ACC112 (cell line): ENCODE measurements around the gene FRYL.
"Not testable (repeated sequence)": the region's sequence is repeated elsewhere in the genome, so short reads cannot be mapped to it uniquely, and the experiment has no call there.

ENCODE experiments used
- H2AFZ ChIP-seq: fragments of 200-600 bp; sonication (generic); one replicate; pipeline ENCODE4 v1.6.0; 2017; ENCODE audit warnings: antibody characterized with exemption, low read length; ENCODE audit not compliant: unreplicated experiment
- H3K27ac ChIP-seq: fragments of 200-600 bp; sonication (generic); 2 replicates; pipeline ENCODE4 v1.5.1; 2014; ENCODE audit warnings: low read depth, mild to moderate bottlenecking, antibody characterized with exemption, low read length, moderate library complexity
- H3K27me3 ChIP-seq: fragments of 200-600 bp; sonication (generic); 2 replicates; pipeline ENCODE4 v1.6.1; 2014; ENCODE audit warnings: mild to moderate bottlenecking, antibody characterized with exemption, low read length, moderate library complexity, mixed read lengths; ENCODE audit not compliant: insufficient read depth
- H3K36me3 ChIP-seq: fragments of 200-600 bp; sonication (generic); 2 replicates; pipeline ENCODE4 v1.6.1; 2016; ENCODE audit warnings: mild to moderate bottlenecking, antibody characterized with exemption, low read length, moderate library complexity, mixed read lengths; ENCODE audit not compliant: insufficient read depth
- H3K4me1 ChIP-seq: fragments of 200-600 bp; sonication (generic); one replicate; pipeline ENCODE4 v1.6.1; 2016; ENCODE audit warnings: low read length, mixed read lengths; ENCODE audit not compliant: insufficient read depth, unreplicated experiment, control insufficient read depth
- H3K4me3 ChIP-seq: fragments of 200-600 bp; sonication (generic); 2 replicates; pipeline ENCODE4 v1.5.1; 2014; ENCODE audit warnings: mild to moderate bottlenecking, low read depth, low read length
- H3K79me2 ChIP-seq: fragments of 200-600 bp; sonication (generic); one replicate; pipeline ENCODE4 v1.6.0; 2016; ENCODE audit warnings: low read length; ENCODE audit not compliant: control insufficient read depth, unreplicated experiment, insufficient read depth

Gene FRYL

DNA sequence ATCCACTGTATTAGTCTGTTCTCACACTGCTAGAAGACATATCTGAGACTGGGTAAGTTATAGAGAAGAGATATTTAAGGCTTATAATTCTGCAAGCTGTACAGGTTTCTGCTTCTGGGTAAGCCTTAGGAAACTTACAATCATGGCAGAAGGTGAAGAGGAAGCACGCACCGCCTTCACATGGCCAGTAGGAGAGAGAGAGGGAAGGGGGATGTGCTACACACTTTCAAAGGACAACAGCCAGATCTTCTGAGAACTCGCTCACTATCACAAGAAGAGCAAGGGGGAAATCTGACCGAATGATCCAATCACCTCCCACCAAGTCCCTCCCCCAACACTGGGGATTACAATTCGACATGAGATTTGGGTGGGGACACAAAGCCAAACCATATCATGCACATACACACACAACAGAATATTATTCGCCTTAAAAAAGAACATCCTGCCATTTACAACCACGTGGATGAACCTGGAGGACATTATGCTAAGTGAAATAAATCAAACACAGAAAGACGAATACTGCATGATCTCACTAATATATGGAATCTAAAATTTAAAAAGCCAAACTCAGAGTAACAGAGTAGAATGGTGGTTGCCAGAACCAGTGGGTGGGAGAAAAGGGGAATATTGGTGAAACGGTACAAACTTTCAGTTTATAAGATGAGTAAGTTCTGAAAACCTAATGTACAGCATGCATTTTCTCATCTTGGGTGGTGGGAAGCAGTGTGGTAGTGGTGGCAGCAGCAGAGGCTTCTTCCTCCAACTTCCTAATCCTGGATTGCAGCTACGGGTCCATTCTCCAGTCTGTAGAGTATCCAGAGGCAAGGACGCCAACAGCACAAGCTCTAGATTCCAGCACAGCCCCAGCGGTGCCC is 12.8 kb downstream of the FRYL start:
- H2AFZ ChIP-seq, result no peak overlapping the region
- peaks cover 87% of the 10 kb centered on the region for H3K79me2 ChIP-seq
- no peaks in the 10 kb centered on the region for H3K27me3 ChIP-seq
- H3K4me1 ChIP-seq, result no peaks in the 10 kb centered on the region
- 0 out of 2 replicates have a peak, but pooled peaks cover 4% of the 10 kb centered on the region for H3K36me3 ChIP-seq
- no peak overlapping the region for H3K4me3 ChIP-seq
- no peak overlapping the region for H3K27ac ChIP-seq

DNA sequence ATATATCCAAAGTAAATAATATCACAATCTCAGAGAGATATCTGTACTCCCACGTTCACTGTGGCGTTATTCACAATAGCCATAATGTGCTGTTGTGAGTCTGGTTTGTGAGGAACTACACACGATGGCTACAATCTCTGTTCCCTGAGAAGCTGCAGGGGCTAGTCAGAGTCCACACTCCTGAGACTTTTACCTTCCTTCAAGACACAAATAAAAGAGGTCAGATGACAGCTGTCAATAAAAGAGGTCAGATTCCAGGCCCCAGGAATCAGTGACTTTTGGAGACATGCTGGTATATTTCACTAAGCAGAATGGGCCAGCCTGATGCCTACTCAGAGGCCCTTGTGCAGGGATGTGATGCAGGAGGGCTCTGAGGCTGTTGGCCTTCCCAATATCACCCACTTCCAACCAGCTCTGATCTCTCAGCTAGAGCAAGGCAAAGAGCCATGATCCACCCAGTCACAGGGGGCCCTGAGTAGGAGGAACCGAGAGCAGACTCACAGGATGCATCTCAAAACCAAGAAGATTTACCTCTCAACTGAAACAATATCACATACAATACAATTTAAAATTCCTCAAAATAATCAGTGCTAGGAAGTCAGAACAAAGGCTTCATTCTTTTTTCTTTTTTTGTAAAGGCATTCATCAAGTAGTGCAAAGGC is 13.8 kb downstream of the FRYL start:
- H3K4me3 ChIP-seq, result no peak overlapping the region
- no peaks in the 10 kb centered on the region for H3K4me1 ChIP-seq
- H3K79me2 ChIP-seq, result peaks cover 86% of the 10 kb centered on the region
- H2AFZ ChIP-seq, result no peak overlapping the region
- H3K36me3 ChIP-seq, result 0 out of 2 replicates have a peak, but pooled peaks cover 4% of the 10 kb centered on the region
- H3K27me3 ChIP-seq, result no peaks in the 10 kb centered on the region
- H3K27ac ChIP-seq, result no peak overlapping the region

DNA sequence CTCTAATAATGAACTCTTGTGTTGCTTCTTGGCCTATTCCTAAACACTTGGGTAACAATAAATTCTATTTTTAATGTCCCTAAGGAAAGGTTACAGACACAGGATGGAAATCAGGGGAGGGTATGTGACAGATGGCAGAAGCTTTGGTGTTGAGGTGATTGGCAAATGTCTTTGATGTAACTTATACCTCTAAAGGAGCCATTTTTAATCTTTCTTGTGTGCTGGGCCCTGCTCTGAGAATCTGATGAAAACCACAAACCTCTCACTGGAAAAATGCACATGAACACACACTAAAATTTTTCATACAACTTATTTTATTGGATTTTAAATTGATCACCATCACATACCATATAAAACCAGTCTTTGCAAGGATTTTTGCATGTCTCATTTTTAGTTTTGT is 17.7 kb downstream of the FRYL start:
- Histone ChIP-seq H3K4me3 (no peak overlapping the region), H3K36me3 (0 out of 2 replicates have a peak, but pooled peaks cover 4% of the 10 kb centered on the region), H2AFZ (no peak overlapping the region), H3K27me3 (no peaks in the 10 kb centered on the region), H3K79me2 (peaks cover 63% of the 10 kb centered on the region), H3K27ac (no peak overlapping the region), H3K4me1 (no peaks in the 10 kb centered on the region)

DNA sequence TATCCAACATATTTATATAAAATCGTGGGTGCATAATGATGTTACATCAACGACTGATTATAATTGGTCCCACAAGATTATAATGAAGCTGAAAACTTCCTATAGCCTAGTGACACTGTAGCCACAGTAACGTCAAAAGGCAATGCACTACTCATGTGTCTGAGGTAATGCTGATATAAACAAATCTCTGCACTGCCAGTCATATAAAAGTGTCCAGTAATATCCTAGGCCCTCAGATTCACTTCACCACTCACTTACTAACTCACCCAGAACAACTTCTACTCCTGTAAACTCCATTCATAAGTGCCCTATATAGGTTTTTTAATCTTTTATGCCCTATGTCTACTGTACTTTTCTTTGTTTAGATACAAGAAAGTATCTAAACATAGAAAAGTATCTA is 18.8 kb downstream of the FRYL start:
- no peak overlapping the region for H2AFZ ChIP-seq
- H3K79me2 ChIP-seq, result peaks cover 61% of the 10 kb centered on the region
- no peak overlapping the region for H3K27ac ChIP-seq
- 0 out of 2 replicates have a peak, but pooled peaks cover under 1% of the 10 kb centered on the region for H3K36me3 ChIP-seq
- no peaks in the 10 kb centered on the region for H3K27me3 ChIP-seq
- H3K4me1 ChIP-seq, result no peaks in the 10 kb centered on the region
- no peak overlapping the region for H3K4me3 ChIP-seq

DNA sequence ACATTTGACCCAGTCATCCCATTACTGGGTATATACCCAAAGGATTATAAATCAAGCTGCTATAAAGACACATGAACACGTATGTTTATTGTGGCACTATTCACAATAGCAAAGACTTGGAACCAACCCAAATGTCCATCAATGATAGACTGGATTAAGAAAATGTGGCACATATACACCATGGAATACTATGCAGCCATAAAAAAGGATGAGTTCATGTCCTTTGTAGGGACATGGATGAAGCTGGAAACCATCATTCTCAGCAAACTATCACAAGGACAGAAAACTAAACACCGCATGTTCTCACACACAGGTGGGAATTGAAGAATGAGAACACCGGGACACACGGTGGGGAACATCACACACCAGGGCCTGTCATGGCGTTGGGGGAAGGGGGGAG is 21.4 kb downstream of the FRYL start:
- not testable (repeated sequence) for H3K4me3 ChIP-seq, H3K4me1 ChIP-seq, H3K27ac ChIP-seq, H3K27me3 ChIP-seq, H2AFZ ChIP-seq, H3K36me3 ChIP-seq
- peaks cover 61% of the 10 kb centered on the region for H3K79me2 ChIP-seq

DNA sequence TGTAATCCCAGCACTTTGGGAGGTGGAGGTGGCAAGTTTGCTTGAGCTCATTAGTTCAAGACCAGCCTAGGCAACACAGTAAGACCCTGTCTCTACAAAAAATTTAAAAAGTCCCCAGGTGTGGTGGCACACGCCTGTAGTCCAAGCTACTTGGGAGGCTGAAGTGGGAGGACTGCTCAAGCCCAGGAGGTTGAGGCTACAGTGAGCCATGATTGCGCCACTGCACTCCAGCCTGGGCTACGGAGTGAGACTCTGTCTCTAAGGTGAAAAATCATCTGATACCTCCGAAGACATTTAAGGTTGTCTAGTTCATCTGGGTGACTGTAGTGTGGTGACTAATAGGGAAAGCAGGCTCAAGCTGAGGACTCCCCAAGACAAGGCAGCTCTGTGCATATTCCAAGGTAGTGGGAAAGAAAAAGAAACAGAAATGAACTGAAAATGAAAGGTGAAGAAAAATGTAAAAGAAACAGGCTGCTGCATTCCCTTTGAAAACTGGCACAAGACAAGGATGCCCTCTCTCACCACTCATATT is 23.3 kb downstream of the FRYL start:
- Histone ChIP-seq H3K27ac (no peak overlapping the region), H2AFZ (no peak overlapping the region), H3K27me3 (no peaks in the 10 kb centered on the region), H3K4me3 (no peak overlapping the region), H3K36me3 (no peaks in the 10 kb centered on the region), H3K79me2 (peaks cover 58% of the 10 kb centered on the region), H3K4me1 (no peaks in the 10 kb centered on the region)

DNA sequence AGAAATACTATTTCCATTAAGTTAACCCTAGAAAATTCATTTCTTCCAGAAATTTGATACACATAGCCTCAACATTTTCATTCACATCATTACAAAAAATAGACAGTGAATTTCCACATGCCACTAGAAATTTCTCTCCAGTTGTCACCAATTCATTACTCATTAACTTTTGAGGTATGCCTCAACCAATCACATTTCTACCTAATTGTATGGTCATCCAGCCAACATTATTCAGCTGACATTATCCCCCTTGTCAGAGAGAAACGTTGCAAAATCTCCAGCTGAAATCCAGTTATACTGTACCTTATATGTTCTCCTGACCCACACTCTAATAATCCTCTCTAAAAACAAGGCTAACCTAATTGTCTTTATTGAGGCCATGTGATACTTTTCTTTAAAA is 24.8 kb downstream of the FRYL start:
- Histone ChIP-seq H3K79me2 (peaks cover 61% of the 10 kb centered on the region), H3K27me3 (no peaks in the 10 kb centered on the region), H2AFZ (no peak overlapping the region), H3K27ac (no peak overlapping the region), H3K36me3 (no peaks in the 10 kb centered on the region), H3K4me1 (no peaks in the 10 kb centered on the region), H3K4me3 (no peak overlapping the region)

DNA sequence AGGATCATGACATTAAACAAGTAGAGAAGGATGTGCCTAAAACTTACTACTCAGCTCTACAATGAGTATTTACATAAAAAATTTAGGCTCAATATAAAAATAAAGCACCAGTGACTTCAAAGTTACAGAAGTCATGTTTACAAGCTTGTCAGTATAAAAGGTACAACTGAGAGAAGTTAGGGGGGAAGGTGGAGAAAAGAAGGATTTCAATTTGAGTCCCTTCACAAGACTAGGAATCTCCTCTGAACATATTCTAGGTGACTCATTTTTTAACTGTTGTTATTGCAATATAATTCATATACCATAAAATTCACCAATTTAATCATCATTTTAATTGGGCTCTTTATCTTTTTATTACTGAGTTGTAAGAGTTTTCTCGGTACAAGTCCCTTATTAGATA is 26.9 kb downstream of the FRYL start:
- Histone ChIP-seq H3K4me3 (no peak overlapping the region), H3K4me1 (no peaks in the 10 kb centered on the region), H2AFZ (no peak overlapping the region), H3K27ac (no peak overlapping the region), H3K36me3 (no peaks in the 10 kb centered on the region), H3K79me2 (peaks cover 67% of the 10 kb centered on the region), H3K27me3 (no peaks in the 10 kb centered on the region)

DNA sequence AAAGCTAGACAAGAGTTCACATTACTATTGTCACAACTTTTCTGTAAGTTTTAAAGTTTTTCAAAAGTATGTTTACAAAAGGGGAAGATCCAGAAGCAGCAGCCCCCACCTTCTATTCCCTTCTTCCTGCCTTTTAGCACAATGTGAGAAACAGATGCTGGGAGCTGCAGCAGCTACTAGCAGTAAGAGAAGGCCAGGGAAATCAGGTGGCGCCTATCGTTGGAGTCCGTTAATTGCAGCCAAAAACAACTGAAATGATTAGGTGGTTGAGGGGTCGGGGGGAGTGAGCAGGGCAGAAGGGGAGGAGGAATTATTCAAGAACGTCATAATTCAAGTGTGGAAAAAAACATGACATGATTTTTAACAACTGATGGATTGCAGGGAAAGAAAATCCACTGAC is 27.4 kb downstream of the FRYL start:
- Histone ChIP-seq H3K79me2 (peaks cover 69% of the 10 kb centered on the region), H3K4me3 (no peak overlapping the region), H2AFZ (no peak overlapping the region), H3K27me3 (no peaks in the 10 kb centered on the region), H3K4me1 (no peaks in the 10 kb centered on the region), H3K36me3 (no peaks in the 10 kb centered on the region), H3K27ac (no peak overlapping the region)

DNA sequence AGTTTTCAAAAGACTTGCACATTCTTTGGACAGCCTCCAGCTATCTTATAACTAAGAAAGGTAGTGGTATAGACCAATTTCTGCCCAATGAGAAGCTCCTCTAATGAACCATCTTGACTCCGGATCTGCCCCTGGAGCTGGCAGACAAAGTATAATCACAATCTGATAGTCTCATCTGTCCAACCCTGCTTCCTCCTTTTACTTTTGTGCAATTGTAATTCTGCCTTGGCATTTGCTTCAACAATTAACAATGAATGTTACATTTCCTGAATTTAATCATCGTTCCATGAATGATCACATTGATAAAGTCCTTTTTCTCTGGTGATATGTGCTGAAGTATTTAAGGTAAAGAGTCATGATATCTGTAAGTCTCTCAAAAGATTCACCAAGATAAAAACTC is 27.8 kb downstream of the FRYL start:
- H3K79me2 ChIP-seq, result peaks cover 73% of the 10 kb centered on the region
- no peaks in the 10 kb centered on the region for H3K36me3 ChIP-seq
- no peak overlapping the region for H3K4me3 ChIP-seq
- no peak overlapping the region for H3K27ac ChIP-seq
- no peaks in the 10 kb centered on the region for H3K4me1 ChIP-seq
- no peak overlapping the region for H2AFZ ChIP-seq
- no peaks in the 10 kb centered on the region for H3K27me3 ChIP-seq
